H9 (cell line): ENCODE measurements around the gene TP53INP2. TPM values are rescaled to one million over a fixed set of nuclear protein-coding genes. Genes with fewer than 3 reads are reported as not detected.

Experiments used
- DNase-seq: peaks from one replicate; pipeline ENCODE4 v3.0.0-alpha.2; 2017
- H2AFZ ChIP-seq: one replicate; pipeline ENCODE4 v1.6.1; 2013; ENCODE audit warnings: mild to moderate bottlenecking, low read length, control low read depth, moderate library complexity
- H2AK5ac ChIP-seq: 2 replicates; pipeline ENCODE4 v1.6.1; 2013; ENCODE audit warnings: low read length, control low read depth, mixed read lengths; ENCODE audit not compliant: insufficient read length
- H2BK120ac ChIP-seq: one replicate; pipeline ENCODE4 v1.6.1; 2013; ENCODE audit warnings: low read depth, mild to moderate bottlenecking, low read length, control low read depth, inconsistent platforms; ENCODE audit not compliant: poor library complexity, severe bottlenecking
- H2BK12ac ChIP-seq: 2 replicates; pipeline ENCODE4 v1.6.1; 2013; ENCODE audit warnings: low read length, control low read depth, mixed read lengths, low read depth; ENCODE audit not compliant: insufficient read length
- H2BK15ac ChIP-seq: 2 replicates; pipeline ENCODE4 v1.6.1; 2013; ENCODE audit warnings: low read depth, low read length, control low read depth
- H2BK20ac ChIP-seq: one replicate; pipeline ENCODE4 v1.6.1; 2013; ENCODE audit warnings: low read depth, mild to moderate bottlenecking, low read length, control low read depth, inconsistent platforms; ENCODE audit not compliant: poor library complexity, severe bottlenecking
- H2BK5ac ChIP-seq: 2 replicates; pipeline ENCODE4 v1.6.1; 2013; ENCODE audit warnings: low read length, control low read depth, mixed read lengths; ENCODE audit not compliant: insufficient read length
- H3K14ac ChIP-seq: 2 replicates; pipeline ENCODE4 v1.6.1; 2013; ENCODE audit warnings: low read length, control low read depth; ENCODE audit not compliant: insufficient read depth
- H3K18ac ChIP-seq: 2 replicates; pipeline ENCODE4 v1.6.1; 2013; ENCODE audit warnings: low read depth, mild to moderate bottlenecking, mixed read lengths, low read length, control low read depth; ENCODE audit not compliant: insufficient read length
- H3K23ac ChIP-seq: 2 replicates; pipeline ENCODE4 v1.6.1; 2013; ENCODE audit warnings: low read length, control low read depth, mixed read lengths, low read depth; ENCODE audit not compliant: insufficient read length
- H3K23me2 ChIP-seq: 2 replicates; pipeline ENCODE4 v1.6.1; 2013; ENCODE audit warnings: low read depth, mild to moderate bottlenecking, mixed read lengths, low read length, control low read depth; ENCODE audit not compliant: insufficient read length, poor library complexity, severe bottlenecking
- H3K27ac ChIP-seq: 2 replicates; pipeline ENCODE4 v1.5.1; 2013; ENCODE audit warnings: low read length, control low read depth, mixed read lengths, low read depth; ENCODE audit not compliant: insufficient read length
- H3K27me3 ChIP-seq: 2 replicates; pipeline ENCODE4 v1.6.1; 2013; ENCODE audit warnings: low read length, control low read depth, inconsistent platforms; ENCODE audit not compliant: insufficient read depth
- H3K4ac ChIP-seq: 2 replicates; pipeline ENCODE4 v1.6.1; 2013; ENCODE audit warnings: low read depth, mild to moderate bottlenecking, control low read depth, inconsistent platforms, low read length, moderate library complexity
- H3K4me1 ChIP-seq: 2 replicates; pipeline ENCODE4 v1.6.1; 2013; ENCODE audit warnings: low read length, control low read depth, inconsistent platforms; ENCODE audit not compliant: insufficient read depth
- H3K4me2 ChIP-seq: 2 replicates; pipeline ENCODE4 v1.6.1; 2013; ENCODE audit warnings: low read length, control low read depth, mixed read lengths; ENCODE audit not compliant: insufficient read length, insufficient read depth
- H3K56ac ChIP-seq: 2 replicates; pipeline ENCODE4 v1.6.1; 2013; ENCODE audit warnings: low read depth, mild to moderate bottlenecking, mixed read lengths, low read length, control low read depth; ENCODE audit not compliant: insufficient read length
- H3K79me1 ChIP-seq: 2 replicates; pipeline ENCODE4 v1.6.1; 2013; ENCODE audit warnings: low read depth, mild to moderate bottlenecking, moderate library complexity, low read length, control low read depth, inconsistent platforms; ENCODE audit not compliant: insufficient read depth, poor library complexity, severe bottlenecking
- H3K79me2 ChIP-seq: 2 replicates; pipeline ENCODE4 v1.6.1; 2013; ENCODE audit warnings: low read length, control low read depth, inconsistent platforms; ENCODE audit not compliant: insufficient read depth
- H3K9ac ChIP-seq: 2 replicates; pipeline ENCODE4 v1.6.1; 2013; ENCODE audit warnings: low read length, control low read depth, mixed read lengths; ENCODE audit not compliant: insufficient read length; ENCODE audit errors: extremely low read depth
- H3K9me3 ChIP-seq: one replicate; pipeline ENCODE4 v1.6.1; 2013; ENCODE audit warnings: low read depth, low read length, inconsistent platforms; ENCODE audit not compliant: control insufficient read depth
- H3T11ph ChIP-seq: one replicate; pipeline ENCODE4 v1.6.1; 2013; ENCODE audit warnings: mild to moderate bottlenecking, low read length, control low read depth, inconsistent platforms
- H4K20me1 ChIP-seq: one replicate; pipeline ENCODE4 v1.6.1; 2013; ENCODE audit not compliant: control insufficient read depth, insufficient read length, insufficient read depth
- H4K5ac ChIP-seq: 2 replicates; pipeline ENCODE4 v1.6.1; 2013; ENCODE audit warnings: low read depth, mild to moderate bottlenecking, mixed read lengths, low read length, control low read depth; ENCODE audit not compliant: insufficient read length
- H4K8ac ChIP-seq: replicated peaks from 2 replicates; pipeline ENCODE4 v1.6.1; 2013; ENCODE audit warnings: low read length, control low read depth, mixed read lengths, low read depth; ENCODE audit not compliant: insufficient read length
- H4K91ac ChIP-seq: 2 replicates; pipeline ENCODE4 v1.6.1; 2013; ENCODE audit warnings: low read depth, mild to moderate bottlenecking, moderate library complexity, mixed read lengths, low read length, control low read depth; ENCODE audit not compliant: insufficient read length
- H3K27ac Mint-ChIP-seq, 3 experiments: 2 replicates in 2 of 3; 3 replicates in 1 of 3; pipeline ENCODE4 v1.8.0; 2020 to 2021; ENCODE audit warnings: mixed read lengths in 3 of 3, mild to moderate bottlenecking in 1 of 3, moderate library complexity in 1 of 3
- H3K27me3 Mint-ChIP-seq: 2 replicates; pipeline ENCODE4 v1.8.0; 2021; ENCODE audit warnings: low read depth, mild to moderate bottlenecking, moderate library complexity, mixed read lengths
- H3K36me3 Mint-ChIP-seq, 3 experiments: 2 replicates in 2 of 3; 3 replicates in 1 of 3; pipeline ENCODE4 v1.8.0; 2020 to 2021; ENCODE audit warnings: low read depth in 3 of 3, mixed read lengths in 3 of 3; ENCODE audit not compliant: insufficient read depth in 1 of 3
- H3K4me1 Mint-ChIP-seq, 2 experiments: 2 replicates each; pipeline ENCODE4 v1.8.0; 2020; ENCODE audit warnings: mixed read lengths in 2 of 2
- H3K4me3 Mint-ChIP-seq, 2 experiments: 2 replicates in 1 of 2; 3 replicates in 1 of 2; pipeline ENCODE4 v1.8.0; 2020 to 2021; ENCODE audit warnings: mild to moderate bottlenecking in 2 of 2, mixed read lengths in 2 of 2, moderate library complexity in 1 of 2
- H3K9me3 Mint-ChIP-seq, 2 experiments: 2 replicates in 1 of 2; 3 replicates in 1 of 2; pipeline ENCODE4 v1.8.0; 2020; ENCODE audit warnings: mild to moderate bottlenecking in 2 of 2, mixed read lengths in 2 of 2, moderate library complexity in 1 of 2
- WGBS: extraction: QIAGEN DNeasy Blood & Tissue Kit; methylation state at CpG from one replicate; pipeline ENCODE4 v1.1.7; 2013; ENCODE audit warnings: missing lambda C conversion rate, low lambda C conversion rate, mixed read lengths; ENCODE audit not compliant: insufficient read length; ENCODE audit errors: extremely low coverage; 5-methylcytosine and 5-hydroxymethylcytosine counted together
- total RNA-seq: library from RNA; stranded (reverse); gene quantifications from 2 replicates; pipeline ENCODE4 v1.2.1, GENCODE V29; 2021
- TF ChIP-seq, protein P1 (sequence below): fragments of 200-600 bp; sonication (generic); conservative IDR thresholded peaks from 3 replicates; pipeline ENCODE4 v1.8.0; 2021; ENCODE audit warnings: antibody characterized with exemption, mild to moderate bottlenecking

The TP53INP2 gene
- total RNA-seq, 1 experiment from 2014 or later = 8.0 TPM

DNA sequence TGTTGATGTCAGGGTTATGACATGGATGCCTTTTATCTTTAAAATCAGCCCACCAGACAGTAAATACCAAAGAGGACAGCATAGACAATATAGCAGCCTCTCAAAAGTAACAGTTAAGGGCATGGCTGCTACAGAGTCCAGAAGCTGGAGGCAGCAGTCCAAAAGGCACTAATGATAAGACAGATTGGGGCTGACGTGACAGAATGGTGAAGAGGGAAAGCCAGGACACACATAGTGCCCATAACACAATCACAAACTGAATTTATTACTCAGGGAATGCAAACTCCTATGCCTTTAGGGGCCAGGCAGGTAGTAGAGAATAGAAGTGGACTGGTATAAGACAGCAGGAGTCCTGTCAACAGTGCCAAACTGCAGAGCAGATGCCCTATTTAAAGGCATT lies 40.7 kb downstream of the TP53INP2 start:
- Histone ChIP-seq H2BK15ac (no peak overlapping the region), H3K9ac (no peak overlapping the region), H2AFZ (no peak overlapping the region), H3K14ac (no peak overlapping the region), H3T11ph (no peak overlapping the region), H2AK5ac (no peak overlapping the region), H2BK12ac (no peak overlapping the region), H2BK120ac (no peak overlapping the region), H2BK5ac (no peak overlapping the region), H4K20me1 (no peaks in the 10 kb centered on the region), H3K4me1 (no peaks in the 10 kb centered on the region), H3K4ac (no peak overlapping the region), H3K56ac (no peak overlapping the region), H3K23ac (no peak overlapping the region), H3K79me2 (no peaks in the 10 kb centered on the region), H4K8ac (no peak overlapping the region), H3K4me2 (no peak overlapping the region), H3K27me3 (no peaks in the 10 kb centered on the region), H3K79me1 (no peaks in the 10 kb centered on the region), H4K5ac (no peak overlapping the region), H3K18ac (no peak overlapping the region), H3K9me3 (no peaks in the 10 kb centered on the region), H3K27ac (no peak overlapping the region), H2BK20ac (no peak overlapping the region), H3K23me2 (no peaks in the 10 kb centered on the region), H4K91ac (no peak overlapping the region)
- H3K27me3 Mint-ChIP-seq = no peaks in the 10 kb centered on the region
- DNase-seq = no peak
- H3K9me3 Mint-ChIP-seq = no peaks in the 10 kb centered on the region
- TF ChIP-seq, protein P1, sequence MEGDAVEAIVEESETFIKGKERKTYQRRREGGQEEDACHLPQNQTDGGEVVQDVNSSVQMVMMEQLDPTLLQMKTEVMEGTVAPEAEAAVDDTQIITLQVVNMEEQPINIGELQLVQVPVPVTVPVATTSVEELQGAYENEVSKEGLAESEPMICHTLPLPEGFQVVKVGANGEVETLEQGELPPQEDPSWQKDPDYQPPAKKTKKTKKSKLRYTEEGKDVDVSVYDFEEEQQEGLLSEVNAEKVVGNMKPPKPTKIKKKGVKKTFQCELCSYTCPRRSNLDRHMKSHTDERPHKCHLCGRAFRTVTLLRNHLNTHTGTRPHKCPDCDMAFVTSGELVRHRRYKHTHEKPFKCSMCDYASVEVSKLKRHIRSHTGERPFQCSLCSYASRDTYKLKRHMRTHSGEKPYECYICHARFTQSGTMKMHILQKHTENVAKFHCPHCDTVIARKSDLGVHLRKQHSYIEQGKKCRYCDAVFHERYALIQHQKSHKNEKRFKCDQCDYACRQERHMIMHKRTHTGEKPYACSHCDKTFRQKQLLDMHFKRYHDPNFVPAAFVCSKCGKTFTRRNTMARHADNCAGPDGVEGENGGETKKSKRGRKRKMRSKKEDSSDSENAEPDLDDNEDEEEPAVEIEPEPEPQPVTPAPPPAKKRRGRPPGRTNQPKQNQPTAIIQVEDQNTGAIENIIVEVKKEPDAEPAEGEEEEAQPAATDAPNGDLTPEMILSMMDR = no peak
- H3K36me3 Mint-ChIP-seq = peaks cover 0 to 45% (median 15%) of the 10 kb centered on the region in 3 experiments; a peak in 5 of 7 replicates
- peak overlapping the region in 1 of 3 experiments; percentile 36; a peak in 1 of 7 replicates for H3K27ac Mint-ChIP-seq
- H3K4me1 Mint-ChIP-seq = no peaks in the 10 kb centered on the region
- WGBS = no CpG with 5 or more reads among the region's 1 CpG
- no peak overlapping the region for H3K4me3 Mint-ChIP-seq
